GM19324 (cell line): Measurements from ENCODE around the gene PIM1.
"Not testable (repeated sequence)": the region's sequence is repeated elsewhere in the genome, so short reads cannot be mapped to it uniquely, and the experiment has no call there.

Experiments
- ATAC-seq: cut with Tn5 transposase; IDR thresholded peaks from one replicate; pipeline ENCODE4 v1.9.1; 2021; ENCODE audit warnings: mild to moderate bottlenecking, moderate library complexity; ENCODE audit not compliant: unreplicated experiment, low FRiP score

The PIM1 gene

GRCh38 chr6:37170273-37171200, 585 bp downstream of the PIM1 start:
- peak; percentile 41 for ATAC-seq

DNA sequence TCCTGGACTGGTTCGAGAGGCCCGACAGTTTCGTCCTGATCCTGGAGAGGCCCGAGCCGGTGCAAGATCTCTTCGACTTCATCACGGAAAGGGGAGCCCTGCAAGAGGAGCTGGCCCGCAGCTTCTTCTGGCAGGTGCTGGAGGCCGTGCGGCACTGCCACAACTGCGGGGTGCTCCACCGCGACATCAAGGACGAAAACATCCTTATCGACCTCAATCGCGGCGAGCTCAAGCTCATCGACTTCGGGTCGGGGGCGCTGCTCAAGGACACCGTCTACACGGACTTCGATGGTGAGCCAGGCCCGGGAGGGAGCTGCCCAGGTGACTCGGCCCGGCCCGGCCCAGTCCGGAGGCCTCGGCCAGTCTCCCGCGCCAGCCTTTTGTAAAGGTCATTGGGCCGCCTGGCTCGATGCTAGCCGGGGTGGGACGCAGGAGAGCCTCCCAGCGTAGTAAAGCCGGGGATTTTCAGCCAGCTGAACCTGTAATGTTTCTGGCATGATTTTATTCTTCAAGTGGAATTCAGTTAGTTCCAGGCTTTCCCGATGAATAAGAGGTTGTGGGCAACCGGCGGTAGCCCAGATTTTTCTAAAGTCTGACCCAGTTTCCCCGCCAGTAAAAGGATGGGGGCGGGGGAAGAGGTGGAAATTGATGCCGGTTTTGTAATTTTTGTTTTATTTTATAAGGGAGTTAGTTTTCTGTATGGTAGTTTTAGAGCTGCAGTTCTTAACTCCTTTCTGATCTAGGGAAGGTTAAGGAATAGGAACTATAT, 1.4 kb downstream of the PIM1 start:
- ATAC-seq, result no peak

DNA sequence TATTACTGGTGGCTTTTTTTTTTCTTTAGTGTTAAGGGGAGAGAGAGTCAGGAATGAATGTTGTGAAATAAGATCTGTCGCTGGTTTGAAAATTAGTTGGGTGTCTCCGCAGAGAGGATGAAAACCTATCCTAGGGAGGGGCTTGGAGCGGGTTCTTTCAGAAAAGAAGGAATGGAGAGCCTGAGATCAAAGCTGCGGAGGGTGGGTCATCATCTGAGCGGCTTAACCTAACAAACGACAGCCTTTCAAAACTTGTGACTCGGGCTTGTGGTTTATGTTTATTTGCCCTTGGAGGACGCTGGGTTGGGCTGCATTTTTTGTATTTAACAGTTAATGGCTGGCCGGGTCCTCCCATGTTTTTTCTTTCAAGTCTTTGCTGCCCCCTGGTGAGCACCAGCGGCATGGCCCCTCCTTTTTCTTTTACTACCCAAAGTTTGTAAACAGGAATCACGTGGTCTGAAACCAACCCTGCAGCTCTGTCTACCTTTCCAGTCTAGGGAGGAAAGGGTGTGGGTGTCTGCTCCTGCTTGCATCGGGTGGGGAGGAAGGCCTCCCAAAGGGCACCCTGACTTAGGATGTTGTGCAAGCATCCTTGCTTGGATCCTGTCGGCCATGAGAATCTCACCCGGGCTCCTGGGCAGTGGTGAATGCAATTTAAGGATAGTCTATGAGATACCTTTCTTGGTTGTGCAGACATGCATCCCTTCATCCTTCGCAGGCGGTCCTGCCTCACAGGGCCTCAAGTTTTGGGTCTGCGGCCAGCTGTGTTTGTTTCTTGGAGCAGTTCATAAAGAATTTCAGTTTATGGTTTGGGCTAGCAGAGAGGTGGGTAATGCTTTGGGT, 2.2 kb downstream of the PIM1 start:
- no peak for ATAC-seq

- no peak for ATAC-seq
Observed at GRCh38 chr6:37172912-37173492, 3.0 kb downstream of the PIM1 start.

DNA sequence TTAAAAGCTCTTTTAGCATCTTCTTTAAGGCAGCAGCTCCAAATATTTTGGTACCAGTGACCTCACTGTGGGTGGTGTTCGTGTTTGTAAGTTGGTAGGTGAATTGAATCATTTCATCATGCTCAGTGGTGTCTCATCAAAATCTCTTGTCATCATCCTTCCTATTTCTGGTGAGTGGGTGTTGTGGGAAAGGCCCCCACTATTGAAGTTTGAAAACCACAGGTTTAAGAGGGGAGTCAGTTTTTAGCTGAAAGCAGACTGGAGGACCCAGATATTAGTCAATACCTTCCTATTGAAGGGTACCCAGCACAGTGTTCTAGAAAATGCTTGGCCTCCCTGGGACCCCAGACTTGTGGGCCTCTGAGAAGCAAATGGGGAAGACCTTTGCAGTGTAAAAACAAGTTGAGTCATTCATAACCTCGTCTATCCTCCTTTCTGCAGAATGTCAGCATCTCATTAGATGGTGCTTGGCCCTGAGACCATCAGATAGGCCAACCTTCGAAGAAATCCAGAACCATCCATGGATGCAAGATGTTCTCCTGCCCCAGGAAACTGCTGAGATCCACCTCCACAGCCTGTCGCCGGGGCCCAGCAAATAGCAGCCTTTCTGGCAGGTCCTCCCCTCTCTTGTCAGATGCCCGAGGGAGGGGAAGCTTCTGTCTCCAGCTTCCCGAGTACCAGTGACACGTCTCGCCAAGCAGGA, 3.7 kb downstream of the PIM1 start:
- no peak for ATAC-seq

GRCh38 chr6:37174196-37174514, 4.2 kb downstream of the PIM1 start:
- ATAC-seq, result no peak

- no peak for ATAC-seq
Observed at GRCh38 chr6:37174515-37175331, 4.8 kb downstream of the PIM1 start.

- peak; percentile 43 for ATAC-seq
Observed at GRCh38 chr6:37175332-37176267, 5.6 kb downstream of the PIM1 start.

DNA sequence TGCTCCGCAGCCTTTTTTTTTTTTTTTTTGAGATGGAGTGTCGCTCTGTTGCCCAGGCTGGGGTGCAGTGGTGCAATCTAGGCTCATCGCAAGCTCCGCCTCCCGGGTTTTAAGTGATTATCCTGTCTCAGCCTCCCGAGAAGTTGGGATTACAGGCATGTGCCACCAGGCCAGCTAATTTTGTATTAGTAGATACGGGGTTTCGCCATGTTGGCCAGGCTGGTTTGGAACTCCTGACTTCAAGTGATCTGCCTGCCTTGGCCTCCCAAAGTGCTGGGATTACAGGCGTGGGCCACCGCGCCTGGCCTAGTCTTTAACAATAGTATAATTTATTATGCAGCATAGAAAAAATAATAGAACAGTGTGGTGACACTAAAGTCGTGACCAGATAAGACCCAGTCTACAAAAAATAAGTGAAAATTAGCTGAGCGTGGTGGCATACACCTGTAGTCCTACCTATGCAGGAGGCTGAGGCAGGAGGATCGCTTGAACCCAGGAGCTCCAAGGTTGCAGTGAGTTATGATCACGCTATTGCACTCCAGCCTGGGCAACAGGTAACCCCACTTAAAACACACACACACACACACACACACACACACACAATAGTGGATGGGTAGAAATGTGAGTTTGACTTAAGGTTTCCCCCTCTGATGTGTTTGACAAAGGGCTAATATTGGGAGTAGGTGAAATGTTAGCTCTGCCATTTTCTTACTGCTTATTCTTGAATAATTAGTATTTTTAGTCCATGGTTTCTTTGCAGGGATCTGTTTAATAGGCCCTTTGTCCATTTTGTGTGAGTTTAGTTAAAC, 6.5 kb downstream of the PIM1 start:
- ATAC-seq, result no peak

- no peak for ATAC-seq
Observed at GRCh38 chr6:37177077-37177934, 7.4 kb downstream of the PIM1 start.

- no peak for ATAC-seq
Observed at GRCh38 chr6:37177935-37178517, 8.1 kb downstream of the PIM1 start.

- ATAC-seq, result no peak
Observed at GRCh38 chr6:37180075-37180474, 10.1 kb downstream of the PIM1 start.

DNA sequence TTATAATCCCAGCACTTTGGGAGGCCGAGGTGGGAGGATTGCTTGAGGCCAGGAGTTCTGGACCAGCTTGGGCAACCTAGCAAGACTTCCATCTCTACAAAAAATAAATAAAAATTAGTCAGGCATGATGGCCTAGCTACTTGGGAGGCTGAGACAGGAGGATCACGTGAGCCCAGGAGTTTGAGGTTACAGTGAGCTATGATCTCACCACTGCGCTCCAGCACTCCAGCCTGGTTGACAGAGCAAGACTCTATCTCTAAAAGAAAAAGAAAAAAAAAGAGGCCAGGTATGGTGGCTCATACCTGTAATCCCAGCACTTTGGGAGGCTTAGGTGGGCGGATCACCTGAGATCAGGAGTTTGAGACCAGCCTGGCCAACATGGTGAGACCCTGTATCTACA, 10.7 kb downstream of the PIM1 start:
- not testable (repeated sequence) for ATAC-seq

GRCh38 chr6:37182736-37183590, 13.0 kb downstream of the PIM1 start:
- no peak for ATAC-seq
